Measurements from ENCODE around the gene HRH2. TPM values are rescaled to one million over a fixed set of nuclear protein-coding genes. Genes with fewer than 3 reads are reported as not detected.
A peak's percentile ranks its signal among the peaks of the same experiment; 100 is the strongest.
"Not testable (repeated sequence)": the region's sequence is repeated elsewhere in the genome, so short reads cannot be mapped to it uniquely, and the experiment has no call there.

HRH2 gene
- total RNA-seq, 1 experiment from 2014 or later = 3.3 TPM

DNA sequence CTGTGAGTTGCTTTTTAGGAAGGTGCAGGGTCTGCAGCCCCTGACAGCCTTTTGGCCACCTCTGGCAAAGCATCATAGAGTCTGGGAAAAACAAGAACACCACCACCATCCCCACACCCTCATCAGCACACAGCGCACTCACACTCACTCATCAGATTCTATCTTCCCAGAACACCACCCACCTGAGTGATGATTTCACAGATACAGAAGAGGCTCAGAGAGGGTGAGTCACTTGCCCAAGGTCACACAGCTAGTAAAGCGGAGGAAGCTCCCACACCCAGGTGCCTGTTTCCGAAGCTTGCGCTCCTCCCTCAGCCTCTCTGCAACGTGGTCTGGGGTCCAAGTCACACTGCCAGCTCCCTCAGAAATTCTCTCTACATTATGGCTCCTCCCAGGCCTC lies 41.8 kb upstream of the HRH2 start:
- Histone ChIP-seq H3K23me2 (ENCODE audit: insufficient read length, low read depth, low read length, poor library complexity, severe bottlenecking) (no peaks in the 10 kb centered on the region), H4K20me1 (ENCODE audit: control insufficient read depth, insufficient read depth, insufficient read length) (no peaks in the 10 kb centered on the region), H3K27ac (ENCODE audit: insufficient read length, low read depth, low read length) (no peak overlapping the region), H2AK5ac (ENCODE audit: insufficient read length, low read length) (no peak overlapping the region), H3K79me2 (ENCODE audit: insufficient read depth, low read length) (no peaks in the 10 kb centered on the region), H3K4ac (ENCODE audit: low read depth, low read length) (no peak overlapping the region), H3K9ac (ENCODE audit: extremely low read depth, insufficient read length, low read length) (no peak overlapping the region), H3K9me3 (ENCODE audit: control insufficient read depth, low read depth, low read length) (peaks cover 6% of the 10 kb centered on the region), H2BK12ac (ENCODE audit: insufficient read length, low read depth, low read length) (no peak overlapping the region), H2BK5ac (ENCODE audit: insufficient read length, low read length) (no peak overlapping the region), H3K4me2 (ENCODE audit: insufficient read depth, insufficient read length, low read length) (no peak overlapping the region), H4K8ac (replicated peaks; ENCODE audit: insufficient read length, low read depth, low read length) (no peak overlapping the region), H3K4me1 (ENCODE audit: insufficient read depth, low read length) (no peaks in the 10 kb centered on the region), H3T11ph (ENCODE audit: low read length) (no peak overlapping the region), H2AFZ (ENCODE audit: low read length) (no peak overlapping the region), H2BK15ac (ENCODE audit: low read depth, low read length) (no peak overlapping the region), H3K27me3 (ENCODE audit: insufficient read depth, low read length) (no peaks in the 10 kb centered on the region), H3K18ac (ENCODE audit: insufficient read length, low read depth, low read length) (no peak overlapping the region), H4K5ac (ENCODE audit: insufficient read length, low read depth, low read length) (no peak overlapping the region), H2BK120ac (ENCODE audit: low read depth, low read length, poor library complexity, severe bottlenecking) (no peak overlapping the region), H3K56ac (ENCODE audit: insufficient read length, low read depth, low read length) (no peak overlapping the region), H4K91ac (ENCODE audit: insufficient read length, low read depth, low read length) (no peak overlapping the region), H3K23ac (ENCODE audit: insufficient read length, low read depth, low read length) (no peak overlapping the region), H2BK20ac (ENCODE audit: low read depth, low read length, poor library complexity, severe bottlenecking) (no peak overlapping the region), H3K14ac (ENCODE audit: insufficient read depth, low read length) (no peak overlapping the region), H3K79me1 (ENCODE audit: insufficient read depth, low read depth, low read length, poor library complexity, severe bottlenecking) (no peaks in the 10 kb centered on the region)
- no peak for DNase-seq
- TF ChIP-seq, protein P1, sequence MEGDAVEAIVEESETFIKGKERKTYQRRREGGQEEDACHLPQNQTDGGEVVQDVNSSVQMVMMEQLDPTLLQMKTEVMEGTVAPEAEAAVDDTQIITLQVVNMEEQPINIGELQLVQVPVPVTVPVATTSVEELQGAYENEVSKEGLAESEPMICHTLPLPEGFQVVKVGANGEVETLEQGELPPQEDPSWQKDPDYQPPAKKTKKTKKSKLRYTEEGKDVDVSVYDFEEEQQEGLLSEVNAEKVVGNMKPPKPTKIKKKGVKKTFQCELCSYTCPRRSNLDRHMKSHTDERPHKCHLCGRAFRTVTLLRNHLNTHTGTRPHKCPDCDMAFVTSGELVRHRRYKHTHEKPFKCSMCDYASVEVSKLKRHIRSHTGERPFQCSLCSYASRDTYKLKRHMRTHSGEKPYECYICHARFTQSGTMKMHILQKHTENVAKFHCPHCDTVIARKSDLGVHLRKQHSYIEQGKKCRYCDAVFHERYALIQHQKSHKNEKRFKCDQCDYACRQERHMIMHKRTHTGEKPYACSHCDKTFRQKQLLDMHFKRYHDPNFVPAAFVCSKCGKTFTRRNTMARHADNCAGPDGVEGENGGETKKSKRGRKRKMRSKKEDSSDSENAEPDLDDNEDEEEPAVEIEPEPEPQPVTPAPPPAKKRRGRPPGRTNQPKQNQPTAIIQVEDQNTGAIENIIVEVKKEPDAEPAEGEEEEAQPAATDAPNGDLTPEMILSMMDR (conservative IDR thresholded peaks at IDR 0.05) = no peak
- Mint-ChIP-seq H3K36me3 (ENCODE audit: insufficient read depth in 1 of 3, low read depth in 3 of 3) (peaks cover 0 to under 1% (median under 1%) of the 10 kb centered on the region in 3 experiments; a peak in 2 of 7 replicates), H3K9me3 (peaks cover 2% of the 10 kb centered on the region in 2 experiments), H3K27ac (peak overlapping the region in 1 of 3 experiments; percentile 20; a peak in 1 of 7 replicates), H3K4me3 (no peak overlapping the region), H3K27me3 (ENCODE audit: low read depth) (peaks cover 1% of the 10 kb centered on the region; the same call in 1 of the 2 replicates), H3K4me1 (peaks cover 14% of the 10 kb centered on the region in 2 experiments)
- no CpG with 5 or more reads among the region's 5 CpGs for WGBS (ENCODE audit: extremely low coverage, insufficient read length, low lambda C conversion rate)

DNA sequence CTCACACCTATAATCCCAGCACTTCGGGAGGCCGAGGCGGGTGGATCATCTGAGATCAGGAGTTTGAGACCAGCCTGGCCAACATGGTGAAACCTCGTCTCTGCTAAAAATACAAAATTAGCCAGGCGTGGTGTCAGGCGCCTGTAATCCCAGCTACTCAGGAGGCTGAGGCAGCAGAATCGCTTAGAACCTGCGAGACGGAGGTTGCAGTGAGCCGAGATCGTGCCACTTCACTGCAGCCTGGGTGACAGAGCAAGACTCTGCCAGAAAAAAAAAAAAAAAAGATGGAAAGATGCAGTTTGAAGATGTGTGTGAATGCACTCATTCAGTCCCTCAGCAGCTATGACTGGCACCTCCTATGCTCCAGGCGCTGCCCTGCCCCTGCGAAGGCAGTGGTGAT lies 41.3 kb upstream of the HRH2 start:
- not testable (repeated sequence) for H4K5ac ChIP-seq (ENCODE audit: insufficient read length, low read depth, low read length); H2BK12ac ChIP-seq (ENCODE audit: insufficient read length, low read depth, low read length); H3K4me3 Mint-ChIP-seq; H3K79me2 ChIP-seq (ENCODE audit: insufficient read depth, low read length); H3K18ac ChIP-seq (ENCODE audit: insufficient read length, low read depth, low read length); H3K4ac ChIP-seq (ENCODE audit: low read depth, low read length); H3K27me3 ChIP-seq (ENCODE audit: insufficient read depth, low read length); DNase-seq; H4K8ac ChIP-seq (replicated peaks; ENCODE audit: insufficient read length, low read depth, low read length); H2BK120ac ChIP-seq (ENCODE audit: low read depth, low read length, poor library complexity, severe bottlenecking); H3K56ac ChIP-seq (ENCODE audit: insufficient read length, low read depth, low read length); H2BK5ac ChIP-seq (ENCODE audit: insufficient read length, low read length); H3K23ac ChIP-seq (ENCODE audit: insufficient read length, low read depth, low read length); H2AFZ ChIP-seq (ENCODE audit: low read length); H3K36me3 Mint-ChIP-seq (ENCODE audit: insufficient read depth in 1 of 3, low read depth in 3 of 3); H3T11ph ChIP-seq (ENCODE audit: low read length); H2BK15ac ChIP-seq (ENCODE audit: low read depth, low read length); H4K20me1 ChIP-seq (ENCODE audit: control insufficient read depth, insufficient read depth, insufficient read length); H3K4me2 ChIP-seq (ENCODE audit: insufficient read depth, insufficient read length, low read length); H2AK5ac ChIP-seq (ENCODE audit: insufficient read length, low read length); H3K79me1 ChIP-seq (ENCODE audit: insufficient read depth, low read depth, low read length, poor library complexity, severe bottlenecking); H3K9ac ChIP-seq (ENCODE audit: extremely low read depth, insufficient read length, low read length); H4K91ac ChIP-seq (ENCODE audit: insufficient read length, low read depth, low read length); H3K27ac ChIP-seq (ENCODE audit: insufficient read length, low read depth, low read length); H3K14ac ChIP-seq (ENCODE audit: insufficient read depth, low read length); H3K27me3 Mint-ChIP-seq (ENCODE audit: low read depth); H3K23me2 ChIP-seq (ENCODE audit: insufficient read length, low read depth, low read length, poor library complexity, severe bottlenecking); H3K9me3 Mint-ChIP-seq; H2BK20ac ChIP-seq (ENCODE audit: low read depth, low read length, poor library complexity, severe bottlenecking); H3K4me1 ChIP-seq (ENCODE audit: insufficient read depth, low read length)
- WGBS (ENCODE audit: extremely low coverage, insufficient read length, low lambda C conversion rate) = no CpG with 5 or more reads among the region's 13 CpGs
- peaks cover 10% of the 10 kb centered on the region for H3K9me3 ChIP-seq (ENCODE audit: control insufficient read depth, low read depth, low read length)
- Mint-ChIP-seq H3K27ac (peak overlapping the region in 1 of 3 experiments; percentile 4; a peak in 1 of 7 replicates), H3K4me1 (peaks cover 13 to 14% of the 10 kb centered on the region in 2 experiments)
